A549 (cell line): ENCODE data around the gene MIEF1.

ENCODE experiments used
- PBX3 ChIP-seq: IDR thresholded peaks from 2 replicates; pipeline ENCODE4 v1.6.1; 2012
- POLR2A ChIP-seq: IDR thresholded peaks from 2 replicates; pipeline ENCODE4 v1.6.1; 2012; ENCODE audit warnings: mild to moderate bottlenecking, low read length
- RARB ChIP-seq: fragments of 250-450 bp; sonication (Bioruptor Pico); IDR thresholded peaks from 2 replicates; pipeline ENCODE4 v1.8.0; 2021; ENCODE audit warnings: mild to moderate bottlenecking, moderate library complexity
- ZFP36 ChIP-seq: fragments of 450-650 bp; IDR thresholded peaks from 2 replicates; pipeline ENCODE4 v1.6.1; 2014; ENCODE audit warnings: borderline replicate concordance; ENCODE audit not compliant: partially characterized antibody

GRCh38 chr22:39529487-39529851 is 27.4 kb downstream of the MIEF1 start:
- TF ChIP-seq ZFP36 (no peak), RARB (CRISPR knock-in tag) (no peak), PBX3 (no peak), POLR2A (no peak)
